Activated CD4-positive, alpha-beta memory T cell treated with anti-CD3 and anti-CD28 coated beads, Interleukin-2, amount 10 ng/mL, durations not matched to agents 7 days and 5 days (primary cell): ENCODE results near the gene ADK. TPM values are rescaled to one million over a fixed set of nuclear protein-coding genes. Genes with fewer than 3 reads are reported as not detected.
"Not testable (repeated sequence)": the region's sequence is repeated elsewhere in the genome, so short reads cannot be mapped to it uniquely, and the experiment has no call there.

Source experiments
- CTCF ChIA-PET: fragments of 350-600 bp; sonication (Branson Sonifier 250); formaldehyde crosslinking; loops from one replicate; lab custom pipeline; 2021; ENCODE audit warnings: antibody characterized with exemption, inconsistent platforms; lab: Charles Lee
- POLR2A ChIA-PET: fragments of 350-600 bp; sonication (Branson Sonifier 250); formaldehyde crosslinking; loops from one replicate; lab custom pipeline; 2021; ENCODE audit warnings: antibody characterized with exemption; lab: Charles Lee
- DNase-seq: peaks from one replicate; pipeline ENCODE4 v3.0.0-alpha.2; 2020
- H3K27ac Mint-ChIP-seq: one replicate; pipeline ENCODE4 v1.8.0; 2021; ENCODE audit warnings: mild to moderate bottlenecking, mixed read lengths
- H3K27me3 Mint-ChIP-seq: one replicate; pipeline ENCODE4 v1.8.0; 2021; ENCODE audit warnings: mixed read lengths
- H3K36me3 Mint-ChIP-seq: one replicate; pipeline ENCODE4 v1.8.0; 2021; ENCODE audit warnings: low read depth, mixed read lengths
- H3K4me1 Mint-ChIP-seq: one replicate; pipeline ENCODE4 v1.8.0; 2021; ENCODE audit warnings: mixed read lengths
- H3K4me3 Mint-ChIP-seq: one replicate; pipeline ENCODE4 v1.8.0; 2021; ENCODE audit warnings: mild to moderate bottlenecking, mixed read lengths
- H3K9me3 Mint-ChIP-seq: one replicate; pipeline ENCODE4 v1.8.0; 2021; ENCODE audit warnings: mixed read lengths
- total RNA-seq, 2 experiments: library from RNA; stranded (reverse); gene quantifications; one replicate each; pipeline ENCODE4 v1.2.3, GENCODE V29; 2021

The ADK gene
- total RNA-seq, 2 experiments from 2014 or later: 29.3 to 31.8 TPM

DNA sequence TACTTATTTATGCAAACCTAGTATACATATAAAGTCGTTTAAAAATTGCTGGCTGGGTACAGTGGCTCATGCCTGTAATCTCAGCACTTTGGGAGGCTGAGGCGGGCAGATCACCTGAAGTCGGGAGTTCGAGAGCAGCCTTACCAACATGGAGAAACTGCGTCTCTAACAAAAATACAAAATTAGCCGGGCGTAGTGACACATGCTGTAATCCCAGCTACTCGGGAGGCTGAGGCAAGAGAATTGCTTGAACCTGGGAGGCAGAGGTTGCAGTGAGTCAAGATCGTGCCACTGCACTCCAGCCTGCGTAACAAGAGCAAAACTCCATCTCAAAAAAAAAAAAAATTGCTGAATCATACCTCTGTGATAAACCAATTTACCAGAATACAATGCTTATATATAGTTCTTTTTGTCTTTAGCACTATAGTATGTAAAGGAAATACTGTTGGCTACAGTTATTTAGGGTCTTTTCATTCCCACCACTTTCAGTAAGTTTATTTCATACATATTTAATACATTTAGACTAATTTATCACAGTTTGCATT lies 325.2 kb downstream of the ADK start:
- H3K27ac Mint-ChIP-seq, H3K4me3 Mint-ChIP-seq, H3K27me3 Mint-ChIP-seq, H3K4me1 Mint-ChIP-seq, CTCF ChIA-PET, H3K36me3 Mint-ChIP-seq, H3K9me3 Mint-ChIP-seq, DNase-seq, POLR2A ChIA-PET: not testable (repeated sequence)

DNA sequence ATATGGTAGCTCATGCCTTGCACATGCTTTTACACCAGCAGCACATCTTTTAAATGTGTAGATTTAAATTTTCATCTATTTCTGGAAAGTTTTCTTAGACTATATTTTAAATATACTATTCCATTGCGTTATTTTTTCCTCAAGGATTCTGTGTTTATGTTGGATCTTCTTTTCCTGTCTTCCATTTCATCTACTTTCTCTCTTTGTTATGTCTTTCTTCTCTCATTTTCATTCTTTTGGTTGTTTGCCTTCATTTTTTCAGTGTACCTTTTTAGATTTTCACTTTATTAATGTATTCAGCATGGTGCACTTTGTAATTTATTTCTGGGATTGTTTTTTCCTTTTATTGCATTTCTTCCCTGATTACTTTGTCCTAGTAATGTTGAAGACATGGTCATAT lies 329.8 kb downstream of the ADK start:
- DNase-seq: no peak
- H3K27me3 Mint-ChIP-seq: no peaks in the 10 kb centered on the region
- POLR2A ChIA-PET: no interaction called here
- no peak overlapping the region for H3K27ac Mint-ChIP-seq
- H3K4me3 Mint-ChIP-seq: no peak overlapping the region
- H3K36me3 Mint-ChIP-seq: peaks cover 18% of the 10 kb centered on the region
- CTCF ChIA-PET: no interaction called here
- peaks cover 3% of the 10 kb centered on the region for H3K9me3 Mint-ChIP-seq
- no peaks in the 10 kb centered on the region for H3K4me1 Mint-ChIP-seq

DNA sequence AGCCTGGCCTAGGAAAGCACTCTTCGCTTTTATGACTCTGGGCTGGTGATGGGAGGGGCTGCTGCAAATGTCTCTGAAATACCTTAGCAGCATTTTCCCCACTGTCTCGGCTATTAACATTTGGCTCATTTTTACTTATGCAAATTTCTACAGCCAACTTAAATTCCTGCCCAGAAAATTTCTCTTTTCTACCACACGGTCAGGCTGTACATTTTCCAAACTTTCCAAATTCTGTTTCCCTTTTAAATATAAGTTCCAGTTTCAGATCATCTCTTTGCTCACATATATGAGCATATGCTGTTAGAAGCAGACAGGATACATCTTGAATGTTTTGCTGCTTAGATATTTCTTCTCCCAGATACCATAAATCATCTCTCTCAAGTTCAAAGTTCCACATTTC lies 332.3 kb downstream of the ADK start:
- H3K36me3 Mint-ChIP-seq: peaks cover 18% of the 10 kb centered on the region

DNA sequence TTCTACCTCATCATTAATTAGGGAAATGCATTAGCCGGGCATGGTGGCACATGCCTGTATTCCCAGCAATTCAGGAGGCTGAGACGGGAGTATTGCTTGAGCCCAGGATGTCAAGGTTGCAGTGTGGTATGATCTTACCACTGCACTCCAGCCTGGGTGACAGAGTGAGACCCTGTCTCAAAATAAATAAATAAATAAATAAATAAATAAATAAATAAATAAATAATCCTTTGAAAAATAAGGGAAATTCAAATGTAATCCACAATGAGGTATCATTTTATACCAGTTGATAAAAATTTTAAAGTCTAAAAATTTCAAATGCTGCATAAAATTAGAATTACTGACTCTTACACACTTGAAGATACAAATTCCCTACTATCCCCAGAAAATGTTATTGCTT lies 334.3 kb downstream of the ADK start:
- Mint-ChIP-seq H3K4me1 (no peaks in the 10 kb centered on the region), H3K27me3 (no peaks in the 10 kb centered on the region), H3K4me3 (no peak overlapping the region), H3K9me3 (peaks cover 3% of the 10 kb centered on the region), H3K36me3 (peaks cover 18% of the 10 kb centered on the region), H3K27ac (no peak overlapping the region)
- DNase-seq: no peak
- ChIA-PET CTCF (no interaction called here), POLR2A (no interaction called here)

More for the DNA sequence above, 332.3 kb downstream of the ADK start:
- POLR2A ChIA-PET: no interaction called here
- Mint-ChIP-seq H3K27ac (no peak overlapping the region), H3K27me3 (no peaks in the 10 kb centered on the region), H3K4me1 (no peaks in the 10 kb centered on the region), H3K4me3 (no peak overlapping the region), H3K9me3 (peaks cover 3% of the 10 kb centered on the region)
- DNase-seq: no peak
- CTCF ChIA-PET: no interaction called here

DNA sequence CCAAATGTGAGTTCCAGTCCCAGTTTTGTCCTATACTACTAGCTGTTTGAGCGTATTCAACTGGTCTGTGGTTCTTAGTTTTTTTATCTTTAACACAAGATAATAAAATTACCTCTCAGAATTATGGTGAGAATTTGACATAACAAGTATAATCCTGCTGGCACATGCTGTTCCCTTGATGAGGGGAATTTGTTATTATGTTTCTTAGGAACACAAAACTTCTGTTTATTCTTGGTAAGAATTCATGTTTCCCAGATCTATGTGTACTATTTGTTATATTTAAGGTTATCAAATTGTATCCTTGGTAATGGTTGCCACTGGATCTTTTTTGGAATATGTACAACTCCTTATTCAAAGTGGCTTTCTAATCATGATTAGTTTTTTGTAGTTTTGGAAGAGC lies 335.6 kb downstream of the ADK start:
- Mint-ChIP-seq H3K9me3 (peaks cover 3% of the 10 kb centered on the region), H3K4me3 (no peak overlapping the region)

DNA sequence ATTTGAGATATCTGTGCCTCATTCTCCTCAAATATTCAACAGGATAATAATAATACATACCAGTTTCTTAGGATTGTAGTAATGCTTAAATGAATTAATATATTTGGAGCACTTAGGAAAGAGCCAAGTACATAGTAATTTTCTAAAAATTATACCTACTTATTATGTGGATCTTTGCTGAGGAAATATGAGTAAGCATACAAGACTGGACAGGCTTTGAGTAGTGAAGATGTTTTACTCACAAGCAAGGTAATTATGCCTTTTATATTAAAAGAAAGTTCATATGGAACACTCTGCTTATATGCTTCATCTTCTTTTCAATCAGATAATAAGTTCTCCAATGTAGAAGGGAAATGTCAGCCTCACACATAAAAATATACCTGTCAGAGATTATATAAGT lies 337.9 kb downstream of the ADK start:
- CTCF ChIA-PET: no interaction called here

More for the DNA sequence above, 335.6 kb downstream of the ADK start:
- peaks cover 16% of the 10 kb centered on the region for H3K36me3 Mint-ChIP-seq
- H3K27ac Mint-ChIP-seq: no peak overlapping the region
- H3K4me1 Mint-ChIP-seq: no peaks in the 10 kb centered on the region
- no peaks in the 10 kb centered on the region for H3K27me3 Mint-ChIP-seq
- ChIA-PET CTCF (no interaction called here), POLR2A (no interaction called here)
- DNase-seq: no peak

DNA sequence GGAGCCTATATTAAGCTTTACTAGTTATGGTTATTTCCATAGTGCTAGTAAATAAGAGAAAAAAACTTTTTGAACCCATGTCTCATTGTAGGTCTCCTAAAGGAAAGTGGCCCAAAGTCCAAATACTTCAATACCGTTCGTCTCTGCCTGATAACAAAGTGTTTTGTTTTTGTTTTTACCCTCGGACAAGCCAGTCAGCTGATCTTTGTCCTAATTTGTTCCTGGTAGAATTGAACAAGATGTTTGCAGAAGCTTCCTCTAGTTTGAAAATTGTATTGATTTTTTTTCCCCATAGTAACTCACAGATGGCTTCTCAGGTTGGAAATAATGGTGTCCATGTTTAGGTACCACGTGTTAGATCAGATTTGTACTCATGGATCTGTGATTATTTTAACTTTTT lies 339.5 kb downstream of the ADK start:
- CTCF ChIA-PET: no interaction called here
- no peaks in the 10 kb centered on the region for H3K27me3 Mint-ChIP-seq
- no peak overlapping the region for H3K27ac Mint-ChIP-seq
- H3K4me1 Mint-ChIP-seq: no peaks in the 10 kb centered on the region
- no peaks in the 10 kb centered on the region for H3K36me3 Mint-ChIP-seq
- H3K4me3 Mint-ChIP-seq: no peak overlapping the region
- H3K9me3 Mint-ChIP-seq: no peaks in the 10 kb centered on the region
- POLR2A ChIA-PET: no interaction called here
- no peak for DNase-seq

More for the DNA sequence above, 337.9 kb downstream of the ADK start:
- Mint-ChIP-seq H3K9me3 (no peaks in the 10 kb centered on the region), H3K36me3 (peaks cover 2% of the 10 kb centered on the region), H3K4me1 (no peaks in the 10 kb centered on the region), H3K27ac (no peak overlapping the region), H3K4me3 (no peak overlapping the region), H3K27me3 (no peaks in the 10 kb centered on the region)
- POLR2A ChIA-PET: no interaction called here
- no peak for DNase-seq

DNA sequence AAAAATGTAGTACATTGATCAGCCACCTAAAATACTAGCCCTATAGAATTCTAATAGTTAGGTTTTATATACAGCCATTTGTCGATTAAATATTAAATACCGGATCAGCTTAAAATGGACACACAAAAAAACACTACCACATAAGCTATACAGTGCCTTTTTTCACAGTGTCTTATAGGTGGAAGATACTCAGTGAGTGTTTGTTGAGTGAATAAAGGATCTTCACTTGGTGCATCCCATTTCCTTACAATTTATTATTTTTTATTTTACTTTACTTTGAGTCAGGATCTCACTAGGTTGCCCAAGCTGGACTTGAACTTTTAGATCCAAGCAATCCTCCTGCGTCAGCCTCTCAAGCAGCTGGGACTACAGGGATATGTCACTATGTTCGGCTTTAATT lies 340.0 kb downstream of the ADK start:
- ChIA-PET POLR2A (no interaction called here), CTCF (no interaction called here)
- Mint-ChIP-seq H3K27me3 (no peaks in the 10 kb centered on the region), H3K4me3 (no peak overlapping the region), H3K27ac (no peak overlapping the region), H3K36me3 (no peaks in the 10 kb centered on the region), H3K9me3 (no peaks in the 10 kb centered on the region), H3K4me1 (no peaks in the 10 kb centered on the region)
- DNase-seq: no peak

DNA sequence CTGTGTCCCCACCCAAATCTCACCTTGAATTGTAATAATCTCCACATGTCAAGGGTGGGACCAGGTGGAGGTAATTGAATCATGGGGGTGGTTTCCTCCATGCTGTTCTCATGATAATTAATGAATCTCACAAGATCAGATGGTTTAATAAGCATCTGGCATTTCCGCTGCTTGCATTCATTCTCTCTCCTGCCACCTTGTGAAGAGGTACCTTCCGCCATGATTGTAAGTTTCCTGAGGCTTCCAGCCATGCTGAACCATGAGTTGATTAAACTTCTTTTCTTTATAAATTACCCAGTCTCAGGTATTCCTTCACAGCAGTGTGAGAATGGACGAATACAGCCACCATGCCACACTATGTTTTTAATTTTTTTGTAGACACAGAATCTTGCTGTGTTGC lies 345.3 kb downstream of the ADK start:
- H3K4me3 Mint-ChIP-seq, CTCF ChIA-PET: not testable (repeated sequence)

DNA sequence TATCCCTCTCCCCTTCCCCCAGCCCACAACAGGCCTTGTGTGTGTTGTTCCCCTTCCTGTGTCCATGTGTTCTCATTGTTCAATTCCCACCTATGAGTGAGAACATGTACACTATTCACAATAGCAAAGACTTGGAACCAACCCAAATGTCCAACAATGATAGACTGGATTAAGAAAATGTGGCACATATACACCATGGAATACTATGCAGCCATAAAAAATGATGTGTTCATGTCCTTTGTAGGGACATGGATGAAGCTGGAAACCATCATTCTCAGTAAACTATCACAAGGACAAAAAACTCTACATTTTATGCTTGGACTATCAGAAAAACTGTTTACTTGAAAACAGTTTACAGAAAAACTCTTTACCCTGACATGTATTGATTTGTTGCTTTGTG lies 347.6 kb downstream of the ADK start:
- DNase-seq, H3K4me3 Mint-ChIP-seq, H3K27ac Mint-ChIP-seq, H3K9me3 Mint-ChIP-seq, CTCF ChIA-PET, POLR2A ChIA-PET, H3K27me3 Mint-ChIP-seq: not testable (repeated sequence)
- peaks cover 22% of the 10 kb centered on the region for H3K4me1 Mint-ChIP-seq
- H3K36me3 Mint-ChIP-seq: peaks cover 25% of the 10 kb centered on the region

More for the DNA sequence above, 345.3 kb downstream of the ADK start:
- DNase-seq, H3K4me1 Mint-ChIP-seq, H3K27me3 Mint-ChIP-seq, H3K9me3 Mint-ChIP-seq, H3K27ac Mint-ChIP-seq, POLR2A ChIA-PET: not testable (repeated sequence)
- H3K36me3 Mint-ChIP-seq: peaks cover 21% of the 10 kb centered on the region

DNA sequence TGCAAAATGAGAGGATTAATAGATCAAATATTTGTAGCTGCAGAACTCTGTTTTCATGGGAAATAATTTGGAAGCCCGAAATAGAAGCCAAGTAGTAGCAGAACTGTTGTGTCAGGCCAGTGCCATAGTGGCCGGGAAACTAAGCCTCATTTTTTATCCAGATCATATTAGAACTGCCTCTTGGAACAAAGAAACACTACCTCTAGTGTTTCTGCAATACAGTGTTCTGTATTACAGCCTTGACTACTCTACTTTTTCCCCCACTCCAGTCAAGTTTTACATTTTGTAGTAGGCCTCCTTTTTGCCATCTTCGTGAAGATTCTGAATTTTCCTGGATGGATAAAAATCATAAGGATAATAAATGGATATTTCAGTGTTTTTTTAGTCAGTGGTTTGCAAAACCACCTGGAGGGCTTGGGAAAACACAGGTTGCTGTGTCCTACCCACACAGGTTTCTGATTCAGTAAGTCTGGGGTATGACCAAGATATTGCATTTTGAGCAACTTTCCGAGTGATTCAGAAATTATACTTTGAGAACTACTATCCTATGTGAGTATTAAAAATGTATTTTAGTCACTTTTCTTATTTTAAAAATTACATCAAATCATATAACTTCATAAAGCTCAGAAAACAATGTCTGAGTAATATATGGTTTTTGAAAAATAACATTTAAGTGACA lies 349.1 kb downstream of the ADK start:
- Mint-ChIP-seq H3K27me3 (no peaks in the 10 kb centered on the region), H3K4me1 (peaks cover 24% of the 10 kb centered on the region), H3K4me3 (no peak overlapping the region), H3K27ac (no peak overlapping the region), H3K9me3 (peaks cover 7% of the 10 kb centered on the region), H3K36me3 (peaks cover 31% of the 10 kb centered on the region)
- POLR2A ChIA-PET: no interaction called here
- CTCF ChIA-PET: no interaction called here
- no peak for DNase-seq

DNA sequence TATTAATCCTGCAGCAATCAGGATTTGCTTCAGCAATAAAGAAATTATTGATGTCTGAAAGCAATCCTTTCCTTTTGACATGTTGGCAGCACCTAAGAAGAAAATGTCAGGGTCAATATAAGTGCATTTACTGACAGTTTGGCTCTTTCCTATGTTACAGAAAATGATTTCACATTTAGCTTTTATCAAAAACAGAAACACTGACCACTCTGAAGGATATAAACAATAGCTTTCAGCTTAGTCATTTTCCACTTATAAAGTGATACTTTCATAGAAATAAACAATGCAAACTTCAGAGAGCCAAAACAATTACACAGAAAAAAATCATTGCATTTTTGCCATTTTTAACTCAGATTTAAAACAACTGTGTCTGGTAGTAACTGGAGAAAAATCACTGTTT lies 349.8 kb downstream of the ADK start:
- CTCF ChIA-PET: no interaction called here
- H3K36me3 Mint-ChIP-seq: peaks cover 38% of the 10 kb centered on the region

DNA sequence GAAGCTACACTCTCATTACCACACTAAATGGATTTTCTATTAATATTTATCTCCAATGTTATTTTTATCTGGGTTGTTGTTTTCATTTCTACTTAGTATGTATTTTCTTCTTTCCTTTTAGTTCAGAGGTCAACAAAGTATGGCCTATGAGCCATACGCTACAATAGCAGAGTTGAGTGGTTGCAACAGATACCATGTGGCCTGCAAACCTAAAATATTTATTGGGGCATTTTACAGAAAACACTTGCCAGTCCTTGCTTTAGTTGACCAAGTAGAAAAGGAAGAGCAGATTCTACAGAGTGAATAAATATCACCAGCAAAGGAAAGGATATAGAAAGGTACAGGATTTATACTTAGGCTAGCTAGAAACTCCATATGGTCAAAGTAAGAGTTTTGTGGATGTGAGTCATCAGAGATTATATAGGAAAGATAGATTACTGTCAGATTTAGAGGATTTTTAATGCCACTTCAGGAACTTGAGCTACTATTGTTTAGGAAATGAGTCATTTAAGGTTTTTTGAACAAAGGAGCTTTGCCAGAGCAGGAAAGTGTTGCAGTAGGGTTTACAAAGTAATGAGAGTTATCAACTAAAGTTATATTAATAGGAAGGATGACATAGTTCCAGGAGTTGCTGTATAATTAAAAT lies 352.1 kb downstream of the ADK start:
- Mint-ChIP-seq H3K9me3 (peaks cover 4% of the 10 kb centered on the region), H3K36me3 (peaks cover 34% of the 10 kb centered on the region), H3K27me3 (no peaks in the 10 kb centered on the region), H3K4me3 (no peak overlapping the region), H3K27ac (no peak overlapping the region), H3K4me1 (peaks cover 24% of the 10 kb centered on the region)
- CTCF ChIA-PET: interaction anchor here (0.6 kb wide), 1 partner anchor 735 kb away, joined by 3 read pairs; no protein-coding TSS in a partner anchor
- DNase-seq: no peak
- POLR2A ChIA-PET: no interaction called here

More for the DNA sequence above, 349.8 kb downstream of the ADK start:
- POLR2A ChIA-PET: no interaction called here
- H3K4me3 Mint-ChIP-seq: no peak overlapping the region
- peaks cover 10% of the 10 kb centered on the region for H3K9me3 Mint-ChIP-seq
- no peak overlapping the region for H3K27ac Mint-ChIP-seq
- no peaks in the 10 kb centered on the region for H3K27me3 Mint-ChIP-seq
- no peak for DNase-seq
- peaks cover 24% of the 10 kb centered on the region for H3K4me1 Mint-ChIP-seq
